ENCODE measurements around the gene NHLH2. TPM values are rescaled to one million over a fixed set of nuclear protein-coding genes. Genes with fewer than 3 reads are reported as not detected.
A peak's percentile ranks its signal among the peaks of the same experiment; 100 is the strongest.

Gene NHLH2
- total RNA-seq, 1 donor from 2014 or later = 0.18 TPM

GRCh38 chr1:115842948-115843347, 2.0 kb upstream of the NHLH2 start:
- FAIRE-seq = no peak
- TF ChIP-seq EZH2 (IDR thresholded peaks at IDR 0.05; ENCODE audit: insufficient read depth, low read length) = no peak
- TF ChIP-seq CTCF (IDR thresholded peaks at IDR 0.05; ENCODE audit: insufficient read depth, low read depth, low read length) = no peak
- Histone ChIP-seq H2AFZ (ENCODE audit: low read depth, low read length) (no peak overlapping the region), H3K9ac (ENCODE audit: low read length) (no peak overlapping the region), H4K20me1 (ENCODE audit: insufficient read depth, low read length) (no peaks in the 10 kb centered on the region), H3K4me1 (ENCODE audit: insufficient read depth, low read length) (peaks cover 8% of the 10 kb centered on the region), H3K9me3 (ENCODE audit: insufficient read depth, low read depth, low read length) (no peaks in the 10 kb centered on the region), H3K4me2 (ENCODE audit: low read length) (no peak overlapping the region), H3K27me3 (ENCODE audit: insufficient read depth, low read length) (peaks cover 65% of the 10 kb centered on the region), H3K36me3 (ENCODE audit: insufficient read depth, low read length) (no peaks in the 10 kb centered on the region), H3K79me2 (ENCODE audit: insufficient read depth, low read length) (no peaks in the 10 kb centered on the region), H3K27ac (ENCODE audit: low read depth, low read length) (no peak overlapping the region), H3K4me3 (ENCODE audit: insufficient read depth, low read depth, low read length) (no peak overlapping the region)
- Mint-ChIP-seq H3K4me1 (ENCODE audit: low read depth, unreplicated experiment) (no peaks in the 10 kb centered on the region), H3K27ac (ENCODE audit: unreplicated experiment) (no peak overlapping the region), H3K9me3 (ENCODE audit: unreplicated experiment) (peaks cover 8% of the 10 kb centered on the region), H3K27me3 (ENCODE audit: low read depth, unreplicated experiment) (peaks cover 22% of the 10 kb centered on the region), H3K36me3 (ENCODE audit: low read depth, unreplicated experiment) (no peaks in the 10 kb centered on the region), H3K4me3 (ENCODE audit: unreplicated experiment) (no peak overlapping the region)
- no peak for DNase-seq (ENCODE audit: low read depth)

DNA sequence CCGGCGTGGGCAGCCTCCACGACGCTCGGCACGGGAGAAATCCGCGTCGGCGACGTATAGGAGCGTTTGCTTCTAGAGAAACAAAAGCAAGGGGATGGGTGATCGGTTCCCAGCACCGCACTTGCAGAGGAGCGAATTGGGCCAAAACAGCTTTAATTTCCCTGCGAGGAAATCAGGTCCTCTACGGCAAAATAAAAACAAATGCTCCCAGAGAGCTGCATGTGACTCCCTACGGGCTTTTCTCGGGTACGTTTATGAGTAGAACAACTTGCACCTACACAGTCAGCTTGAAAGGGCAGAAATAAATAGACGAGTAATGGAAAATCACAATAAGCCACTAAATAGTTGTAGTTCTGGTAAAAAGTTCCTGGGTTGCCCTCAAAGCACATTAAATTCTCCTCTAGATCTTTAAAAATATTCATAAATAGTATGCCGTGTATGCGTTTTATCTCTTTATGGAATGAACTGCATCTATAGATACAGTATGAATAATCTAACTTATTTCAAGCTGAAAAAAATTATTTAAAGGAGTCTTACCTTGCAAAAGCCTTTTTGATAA, 1.2 kb downstream of the NHLH2 start:
- Histone ChIP-seq H3K27ac (ENCODE audit: low read depth, low read length) (no peak overlapping the region), H3K79me2 (ENCODE audit: insufficient read depth, low read length) (no peaks in the 10 kb centered on the region), H3K27me3 (ENCODE audit: insufficient read depth, low read length) (peaks cover 85% of the 10 kb centered on the region), H3K4me2 (ENCODE audit: low read length) (peak overlapping the region; percentile 74), H3K9me3 (ENCODE audit: insufficient read depth, low read depth, low read length) (no peaks in the 10 kb centered on the region), H2AFZ (ENCODE audit: low read depth, low read length) (no peak overlapping the region), H3K9ac (ENCODE audit: low read length) (no peak overlapping the region), H3K4me3 (ENCODE audit: insufficient read depth, low read depth, low read length) (no peak overlapping the region), H3K36me3 (ENCODE audit: insufficient read depth, low read length) (no peaks in the 10 kb centered on the region), H4K20me1 (ENCODE audit: insufficient read depth, low read length) (no peaks in the 10 kb centered on the region), H3K4me1 (ENCODE audit: insufficient read depth, low read length) (peaks cover 8% of the 10 kb centered on the region)
- Mint-ChIP-seq H3K9me3 (ENCODE audit: unreplicated experiment) (peaks cover 8% of the 10 kb centered on the region), H3K27ac (ENCODE audit: unreplicated experiment) (no peak overlapping the region), H3K4me3 (ENCODE audit: unreplicated experiment) (no peak overlapping the region), H3K4me1 (ENCODE audit: low read depth, unreplicated experiment) (no peaks in the 10 kb centered on the region), H3K27me3 (ENCODE audit: low read depth, unreplicated experiment) (peaks cover 35% of the 10 kb centered on the region), H3K36me3 (ENCODE audit: low read depth, unreplicated experiment) (no peaks in the 10 kb centered on the region)
- TF ChIP-seq CTCF (IDR thresholded peaks at IDR 0.05; ENCODE audit: insufficient read depth, low read depth, low read length) = no peak
- TF ChIP-seq EZH2 (IDR thresholded peaks at IDR 0.05; ENCODE audit: insufficient read depth, low read length) = peak; percentile 62
- no peak for DNase-seq (ENCODE audit: low read depth)
- no peak for FAIRE-seq

DNA sequence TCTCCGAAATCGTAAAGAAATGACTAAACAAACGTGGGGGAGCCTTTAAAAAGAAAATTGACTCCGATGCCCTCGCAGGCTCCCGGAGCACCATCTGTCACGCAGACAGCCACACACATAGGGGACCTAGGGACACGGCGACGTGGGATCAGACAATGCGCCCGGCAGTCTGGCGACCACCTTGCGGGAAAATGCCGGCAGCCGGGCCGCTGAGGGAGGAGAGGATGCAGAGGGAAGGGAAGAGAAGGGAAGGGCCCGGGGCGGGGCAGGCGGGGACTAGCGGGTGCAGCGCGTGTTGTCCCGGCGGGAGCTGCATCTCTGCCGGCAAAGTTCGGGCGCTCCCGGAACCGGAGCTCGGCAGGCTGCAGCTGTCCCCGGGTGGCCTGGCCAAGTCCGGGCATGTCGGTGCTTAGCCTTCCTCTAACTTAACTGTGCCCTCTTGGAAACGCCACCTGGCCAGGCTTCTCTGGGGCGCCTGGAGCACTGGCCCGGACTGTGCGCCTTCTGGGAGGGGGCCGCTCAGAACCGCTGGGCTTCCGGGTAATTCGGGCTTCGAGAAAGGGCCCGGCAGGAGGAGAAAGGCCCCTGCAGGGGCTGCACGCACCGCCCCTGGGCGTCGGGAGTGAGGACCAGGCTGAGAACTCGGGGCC, 1.8 kb downstream of the NHLH2 start:
- H3K9ac ChIP-seq (ENCODE audit: low read length) = no peak overlapping the region
- Mint-ChIP-seq H3K27me3 (ENCODE audit: low read depth, unreplicated experiment) (peaks cover 37% of the 10 kb centered on the region), H3K4me3 (ENCODE audit: unreplicated experiment) (peak overlapping the region; percentile 79), H3K27ac (ENCODE audit: unreplicated experiment) (no peak overlapping the region), H3K4me1 (ENCODE audit: low read depth, unreplicated experiment) (no peaks in the 10 kb centered on the region), H3K36me3 (ENCODE audit: low read depth, unreplicated experiment) (no peaks in the 10 kb centered on the region), H3K9me3 (ENCODE audit: unreplicated experiment) (peaks cover 8% of the 10 kb centered on the region)
- no peaks in the 10 kb centered on the region for H3K79me2 ChIP-seq (ENCODE audit: insufficient read depth, low read length)
- no peak overlapping the region for H3K4me3 ChIP-seq (ENCODE audit: insufficient read depth, low read depth, low read length)
- H3K9me3 ChIP-seq (ENCODE audit: insufficient read depth, low read depth, low read length) = no peaks in the 10 kb centered on the region
- peaks cover 8% of the 10 kb centered on the region for H3K4me1 ChIP-seq (ENCODE audit: insufficient read depth, low read length)
- no peaks in the 10 kb centered on the region for H3K36me3 ChIP-seq (ENCODE audit: insufficient read depth, low read length)
- no peak overlapping the region for H3K27ac ChIP-seq (ENCODE audit: low read depth, low read length)
- H2AFZ ChIP-seq (ENCODE audit: low read depth, low read length) = peak overlapping the region; percentile 37
- no peaks in the 10 kb centered on the region for H4K20me1 ChIP-seq (ENCODE audit: insufficient read depth, low read length)
- DNase-seq (ENCODE audit: low read depth) (no peak), FAIRE-seq (no peak)
- H3K4me2 ChIP-seq (ENCODE audit: low read length) = peak overlapping the region; percentile 74
- no peak for TF ChIP-seq CTCF (IDR thresholded peaks at IDR 0.05; ENCODE audit: insufficient read depth, low read depth, low read length)
- TF ChIP-seq EZH2 (IDR thresholded peaks at IDR 0.05; ENCODE audit: insufficient read depth, low read length) = peak; percentile 93
- peaks cover 82% of the 10 kb centered on the region for H3K27me3 ChIP-seq (ENCODE audit: insufficient read depth, low read length)
